Esophagus (tissue), 2 donors: ENCODE data around the gene TTC13. TPM values are rescaled to one million over a fixed set of nuclear protein-coding genes. Genes with fewer than 3 reads are reported as not detected.
"Not testable (repeated sequence)": the region's sequence is repeated elsewhere in the genome, so short reads cannot be mapped to it uniquely, and the experiment has no call there.

Source experiments
- H3K27ac ChIP-seq, 2 donors: one replicate each; pipeline ENCODE4 v1.5.1; 2013; ENCODE audit warnings: low read depth in 2 of 2, mild to moderate bottlenecking in 2 of 2, inconsistent platforms in 1 of 2, low read length in 1 of 2, moderate library complexity in 1 of 2
- H3K27me3 ChIP-seq, 2 donors: one replicate each; pipeline ENCODE4 v1.6.1; 2013; ENCODE audit warnings: low read length in 2 of 2, control low read depth in 1 of 2, mild to moderate bottlenecking in 1 of 2; ENCODE audit not compliant: insufficient read depth in 2 of 2, control insufficient read depth in 1 of 2
- H3K36me3 ChIP-seq, 2 donors: one replicate each; pipeline ENCODE4 v1.6.1; 2013; ENCODE audit warnings: low read length in 1 of 2; ENCODE audit not compliant: control insufficient read depth in 2 of 2, insufficient read depth in 2 of 2
- H3K4me1 ChIP-seq, 2 donors: one replicate each; pipeline ENCODE4 v1.6.1; 2013; ENCODE audit warnings: low read length in 1 of 2; ENCODE audit not compliant: control insufficient read depth in 2 of 2, insufficient read depth in 2 of 2
- H3K4me3 ChIP-seq, 2 donors: one replicate each; pipeline ENCODE4 v1.5.1; 2013; ENCODE audit warnings: low read length in 2 of 2, mild to moderate bottlenecking in 2 of 2, low read depth in 1 of 2, moderate library complexity in 1 of 2
- H3K9me3 ChIP-seq, 2 donors: one replicate each; pipeline ENCODE4 v1.6.1; 2013; ENCODE audit warnings: mild to moderate bottlenecking in 2 of 2, low read depth in 1 of 2, low read length in 1 of 2, moderate library complexity in 1 of 2; ENCODE audit not compliant: control insufficient read depth in 2 of 2, insufficient read depth in 1 of 2
- WGBS, 2 donors: extraction: QIAGEN DNeasy Blood & Tissue Kit; methylation state at CpG; one replicate each; pipeline ENCODE4 v1.1.7; 2013; 5-methylcytosine and 5-hydroxymethylcytosine counted together
- polyA plus RNA-seq, 2 donors: library from polyadenylated mRNA; stranded (reverse); fragments of 200-250 nt; gene quantifications; one replicate each; pipeline ENCODE4 v1.2.3, GENCODE V29; 2013
- donor health status: healthy with polysubstance abuse.
- donor health status: Bipolar disorder and iron deficiency.

The TTC13 gene
- polyA plus RNA-seq = 1 to 10 TPM; 5.0 to 7.6 TPM

- peaks cover 0 to 6% of the 10 kb centered on the region in 2 donors for H3K36me3 ChIP-seq
- H3K27ac ChIP-seq = peak within 1 kb of the TSS; percentile 70 to 88
- 1% methylated on average over 75 to 79 of the region's 79 CpGs for WGBS, 2 donors
- H3K4me3 ChIP-seq = peak within 1 kb of the TSS; percentile 87 to 98
- no peaks in the 10 kb centered on the region for H3K4me1 ChIP-seq
- H3K27me3 ChIP-seq = no peaks in the 10 kb centered on the region
- H3K9me3 ChIP-seq = no peaks in the 10 kb centered on the region
Measured at GRCh38 chr1:230978491-230979388, at the start of gene TTC13, which contains the start of gene ARV1. Gene TTC13 (minus strand): TSS chr1:230978861. CDS start chr1:230978830, 31 bp downstream. Gene ARV1 (plus strand): TSS chr1:230979094. CDS start chr1:230979106, 12 bp downstream.

GRCh38 chr1:231027971-231028370 is 49.3 kb upstream of the TTC13 start:
- Histone ChIP-seq H3K9me3 (no peaks in the 10 kb centered on the region), H3K4me3 (no peak overlapping the region), H3K27me3 (no peaks in the 10 kb centered on the region), H3K27ac (no peak overlapping the region), H3K4me1 (peaks cover 0 to 9% of the 10 kb centered on the region in 2 donors), H3K36me3 (no peaks in the 10 kb centered on the region)
- WGBS, 2 donors = 89 to 92% methylated on average over 10 of the region's 10 CpGs

GRCh38 chr1:231027136-231027925 is 48.7 kb upstream of the TTC13 start:
- H3K4me3 ChIP-seq = no peak overlapping the region
- H3K36me3 ChIP-seq = no peaks in the 10 kb centered on the region
- peak overlapping the region in 1 of 2 donors; percentile 26 for H3K27ac ChIP-seq
- WGBS, 2 donors = 56 to 72% methylated on average over 23 of the region's 23 CpGs
- peaks cover 0 to 9% of the 10 kb centered on the region in 2 donors for H3K4me1 ChIP-seq
- no peaks in the 10 kb centered on the region for H3K27me3 ChIP-seq
- no peaks in the 10 kb centered on the region for H3K9me3 ChIP-seq

- Histone ChIP-seq H3K27me3 (no peaks in the 10 kb centered on the region), H3K4me1 (peaks cover 0 to 9% of the 10 kb centered on the region in 2 donors), H3K27ac (no peak overlapping the region), H3K36me3 (no peaks in the 10 kb centered on the region), H3K4me3 (no peak overlapping the region), H3K9me3 (no peaks in the 10 kb centered on the region)
- 77 to 83% methylated on average over 6 of the region's 6 CpGs for WGBS, 2 donors
Measured at GRCh38 chr1:231026576-231026975, 47.9 kb upstream of the TTC13 start.

GRCh38 chr1:231023150-231023549 is 44.5 kb upstream of the TTC13 start:
- H3K4me1 ChIP-seq = peaks cover 0 to 14% of the 10 kb centered on the region in 2 donors
- 94 to 96% methylated on average over 9 of the region's 9 CpGs for WGBS, 2 donors
- no peaks in the 10 kb centered on the region for H3K9me3 ChIP-seq
- no peaks in the 10 kb centered on the region for H3K36me3 ChIP-seq
- no peak overlapping the region for H3K27ac ChIP-seq
- no peak overlapping the region for H3K4me3 ChIP-seq
- H3K27me3 ChIP-seq = no peaks in the 10 kb centered on the region

GRCh38 chr1:231022543-231022942 is 43.9 kb upstream of the TTC13 start:
- H3K4me1 ChIP-seq, H3K27me3 ChIP-seq, H3K27ac ChIP-seq, H3K4me3 ChIP-seq, H3K9me3 ChIP-seq, H3K36me3 ChIP-seq: not testable (repeated sequence)
- 88 to 93% methylated on average over 7 of the region's 7 CpGs for WGBS, 2 donors

- H3K9me3 ChIP-seq = no peaks in the 10 kb centered on the region
- WGBS, 2 donors = 87 to 90% methylated on average over 12 of the region's 12 CpGs
- no peaks in the 10 kb centered on the region for H3K36me3 ChIP-seq
- H3K27me3 ChIP-seq = no peaks in the 10 kb centered on the region
- H3K4me1 ChIP-seq = peaks cover 0 to 5% of the 10 kb centered on the region in 2 donors
- H3K4me3 ChIP-seq = no peak overlapping the region
- H3K27ac ChIP-seq = no peak overlapping the region
Measured at GRCh38 chr1:231021540-231022031, 42.9 kb upstream of the TTC13 start.

GRCh38 chr1:231020816-231021215 is 42.2 kb upstream of the TTC13 start:
- no peaks in the 10 kb centered on the region for H3K27me3 ChIP-seq
- H3K27ac ChIP-seq = no peak overlapping the region
- H3K4me1 ChIP-seq = peaks cover 0 to 5% of the 10 kb centered on the region in 2 donors
- H3K9me3 ChIP-seq = no peaks in the 10 kb centered on the region
- H3K36me3 ChIP-seq = no peaks in the 10 kb centered on the region
- WGBS, 2 donors = 49 to 57% methylated on average over 7 of the region's 7 CpGs
- H3K4me3 ChIP-seq = no peak overlapping the region

GRCh38 chr1:231020139-231020601 is 41.5 kb upstream of the TTC13 start:
- Histone ChIP-seq H3K9me3 (no peaks in the 10 kb centered on the region), H3K27ac (peak overlapping the region in 1 of 2 donors; percentile 54), H3K4me1 (peaks cover 0 to 5% of the 10 kb centered on the region in 2 donors), H3K4me3 (no peak overlapping the region), H3K36me3 (no peaks in the 10 kb centered on the region), H3K27me3 (no peaks in the 10 kb centered on the region)
- 69 to 72% methylated on average over 14 of the region's 14 CpGs for WGBS, 2 donors
